GM12864 (cell line): ENCODE data around the gene PLCB3.
A peak's percentile ranks its signal among the peaks of the same experiment; 100 is the strongest.

Experiments used
- DNase-seq: peaks from one replicate; pipeline ENCODE4 v3.0.0-alpha.2; 2011; ENCODE audit warnings: low read depth
- H3K4me3 ChIP-seq: 2 replicates; pipeline ENCODE4 v1.5.1; 2011; ENCODE audit warnings: mild to moderate bottlenecking, low read depth, low read length, control low read depth
- CTCF ChIP-seq: IDR thresholded peaks from 2 replicates; pipeline ENCODE4 v1.5.1; 2011; ENCODE audit warnings: low read depth, mild to moderate bottlenecking, moderate library complexity, low read length, control low read depth, inconsistent platforms; ENCODE audit errors: missing control alignments

Gene PLCB3

GRCh38 chr11:64269540-64270220, 18.4 kb downstream of the PLCB3 start:
- peak; percentile 99 for DNase-seq
- H3K4me3 ChIP-seq = peak overlapping the region; percentile 87
- no peak for TF ChIP-seq CTCF

GRCh38 chr11:64275031-64275800, 23.9 kb downstream of the PLCB3 start:
- no peak for DNase-seq
- no peak overlapping the region for H3K4me3 ChIP-seq
- no peak for TF ChIP-seq CTCF

GRCh38 chr11:64275841-64276240, 24.5 kb downstream of the PLCB3 start:
- no peak for DNase-seq
- H3K4me3 ChIP-seq = no peak overlapping the region
- TF ChIP-seq CTCF = no peak

GRCh38 chr11:64276653-64277431, 25.5 kb downstream of the PLCB3 start:
- no peak for DNase-seq
- no peak for TF ChIP-seq CTCF

GRCh38 chr11:64278576-64279190, 27.4 kb downstream of the PLCB3 start:
- no peak overlapping the region for H3K4me3 ChIP-seq
- no peak for DNase-seq
- no peak for TF ChIP-seq CTCF

More at GRCh38 chr11:64276653-64277431, 25.5 kb downstream of the PLCB3 start:
- H3K4me3 ChIP-seq = no peak overlapping the region

GRCh38 chr11:64281957-64282770, 30.8 kb downstream of the PLCB3 start:
- H3K4me3 ChIP-seq = no peak overlapping the region
- TF ChIP-seq CTCF = no peak
- no peak for DNase-seq
